IMR-90 (cell line): Measurements from ENCODE around the gene MYH9.

Experiments used
- MAFK ChIP-seq: IDR thresholded peaks from 2 replicates; pipeline ENCODE4 v1.6.1; 2012; ENCODE audit warnings: low read depth, low read length, improper control_type of control experiment
- USF2 ChIP-seq: fragments of 150-350 bp; IDR thresholded peaks from 2 replicates; pipeline ENCODE4 v1.6.1; 2017; ENCODE audit warnings: mild to moderate bottlenecking, antibody characterized with exemption, low read length, low read depth

GRCh38 chr22:36311386-36312085 lies 76.2 kb downstream of the MYH9 start:
- TF ChIP-seq USF2 (no peak), MAFK (no peak)
